ENCODE data around the gene OSBPL2. TPM values are rescaled to one million over a fixed set of nuclear protein-coding genes. Genes with fewer than 3 reads are reported as not detected.

Gene OSBPL2
- total and polyA plus RNA-seq, 2 experiments from 2014 or later, result 16.6 to 31.2 TPM

DNA sequence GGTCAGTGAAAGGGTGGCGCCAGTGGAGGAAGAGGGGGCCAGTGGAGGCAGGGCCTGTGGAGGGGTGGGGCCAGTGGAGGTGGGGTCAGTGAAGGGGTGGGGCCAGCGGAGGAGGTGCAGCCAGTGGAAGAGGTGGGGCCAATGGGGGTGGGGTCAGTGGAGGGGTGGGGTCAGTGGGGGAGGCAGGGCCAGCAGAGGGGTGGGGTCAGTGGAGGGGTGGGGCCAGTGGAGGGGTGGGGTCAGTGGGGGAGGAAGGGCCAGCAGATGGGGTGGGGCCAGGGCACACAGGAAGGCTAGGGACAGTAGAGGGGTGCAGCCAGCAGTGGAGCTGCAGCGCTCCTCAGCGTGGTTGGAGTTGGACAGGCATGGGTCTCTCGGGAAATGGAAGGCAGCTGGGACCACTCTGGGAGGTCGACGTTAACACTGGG is 83.2 kb downstream of the OSBPL2 start:
- ATAC-seq, result peak; percentile 65
- peaks cover 34% of the 10 kb centered on the region for H3K36me3 ChIP-seq (ENCODE audit: insufficient read depth)
- no peaks in the 10 kb centered on the region for H3K27me3 ChIP-seq (ENCODE audit: insufficient read depth)
- H4K20me1 ChIP-seq (replicated peaks; ENCODE audit: insufficient read depth), result no peaks in the 10 kb centered on the region
- H3K4me3 ChIP-seq, result no peak overlapping the region
- no peak overlapping the region for H3K4me2 ChIP-seq
- no peak overlapping the region for H3K27ac Mint-ChIP-seq
- DNase-seq (ENCODE audit: low spot score), result peak; percentile 62
- H3K4me1 ChIP-seq (ENCODE audit: insufficient read depth), result no peaks in the 10 kb centered on the region
- no peak overlapping the region for H3K27ac ChIP-seq (ENCODE audit: low read depth)
- peaks cover 79% of the 10 kb centered on the region for H3K36me3 Mint-ChIP-seq (ENCODE audit: low read depth)
- H2AFZ ChIP-seq, result no peak overlapping the region
- peaks cover 26% of the 10 kb centered on the region for H3K9me3 Mint-ChIP-seq
- no peaks in the 10 kb centered on the region; the same call in 2 of the 3 replicates for H3K4me1 Mint-ChIP-seq
- TF ChIP-seq ZNF331 (CRISPR knock-in tag; IDR thresholded peaks at IDR 0.05; ENCODE audit: low read depth), result no peak
- no peak for TF ChIP-seq JUNB (IDR thresholded peaks at IDR 0.05; ENCODE audit: unreplicated experiment)
- TF ChIP-seq, protein P1, sequence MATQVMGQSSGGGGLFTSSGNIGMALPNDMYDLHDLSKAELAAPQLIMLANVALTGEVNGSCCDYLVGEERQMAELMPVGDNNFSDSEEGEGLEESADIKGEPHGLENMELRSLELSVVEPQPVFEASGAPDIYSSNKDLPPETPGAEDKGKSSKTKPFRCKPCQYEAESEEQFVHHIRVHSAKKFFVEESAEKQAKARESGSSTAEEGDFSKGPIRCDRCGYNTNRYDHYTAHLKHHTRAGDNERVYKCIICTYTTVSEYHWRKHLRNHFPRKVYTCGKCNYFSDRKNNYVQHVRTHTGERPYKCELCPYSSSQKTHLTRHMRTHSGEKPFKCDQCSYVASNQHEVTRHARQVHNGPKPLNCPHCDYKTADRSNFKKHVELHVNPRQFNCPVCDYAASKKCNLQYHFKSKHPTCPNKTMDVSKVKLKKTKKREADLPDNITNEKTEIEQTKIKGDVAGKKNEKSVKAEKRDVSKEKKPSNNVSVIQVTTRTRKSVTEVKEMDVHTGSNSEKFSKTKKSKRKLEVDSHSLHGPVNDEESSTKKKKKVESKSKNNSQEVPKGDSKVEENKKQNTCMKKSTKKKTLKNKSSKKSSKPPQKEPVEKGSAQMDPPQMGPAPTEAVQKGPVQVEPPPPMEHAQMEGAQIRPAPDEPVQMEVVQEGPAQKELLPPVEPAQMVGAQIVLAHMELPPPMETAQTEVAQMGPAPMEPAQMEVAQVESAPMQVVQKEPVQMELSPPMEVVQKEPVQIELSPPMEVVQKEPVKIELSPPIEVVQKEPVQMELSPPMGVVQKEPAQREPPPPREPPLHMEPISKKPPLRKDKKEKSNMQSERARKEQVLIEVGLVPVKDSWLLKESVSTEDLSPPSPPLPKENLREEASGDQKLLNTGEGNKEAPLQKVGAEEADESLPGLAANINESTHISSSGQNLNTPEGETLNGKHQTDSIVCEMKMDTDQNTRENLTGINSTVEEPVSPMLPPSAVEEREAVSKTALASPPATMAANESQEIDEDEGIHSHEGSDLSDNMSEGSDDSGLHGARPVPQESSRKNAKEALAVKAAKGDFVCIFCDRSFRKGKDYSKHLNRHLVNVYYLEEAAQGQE (IDR thresholded peaks at IDR 0.05; ENCODE audit: unreplicated experiment), result no peak
- TF ChIP-seq STAT1 (IDR thresholded peaks at IDR 0.05; ENCODE audit: unreplicated experiment), result no peak
- no peak for TF ChIP-seq ZNF114 (CRISPR knock-in tag; IDR thresholded peaks at IDR 0.05)
- no peak for TF ChIP-seq EZH2 (IDR thresholded peaks at IDR 0.05; ENCODE audit: low read depth, unreplicated experiment)
- H3K4me3 Mint-ChIP-seq, result no peak overlapping the region
- peaks cover 33% of the 10 kb centered on the region for H3K27me3 Mint-ChIP-seq (ENCODE audit: insufficient read depth, low read depth, poor library complexity)
- no peaks in the 10 kb centered on the region for H3K9me2 ChIP-seq (ENCODE audit: insufficient read depth)
- H3F3A ChIP-seq (replicated peaks; ENCODE audit: low read depth), result peaks cover 38% of the 10 kb centered on the region
- H3K79me2 ChIP-seq (replicated peaks; ENCODE audit: insufficient read depth), result no peaks in the 10 kb centered on the region

DNA sequence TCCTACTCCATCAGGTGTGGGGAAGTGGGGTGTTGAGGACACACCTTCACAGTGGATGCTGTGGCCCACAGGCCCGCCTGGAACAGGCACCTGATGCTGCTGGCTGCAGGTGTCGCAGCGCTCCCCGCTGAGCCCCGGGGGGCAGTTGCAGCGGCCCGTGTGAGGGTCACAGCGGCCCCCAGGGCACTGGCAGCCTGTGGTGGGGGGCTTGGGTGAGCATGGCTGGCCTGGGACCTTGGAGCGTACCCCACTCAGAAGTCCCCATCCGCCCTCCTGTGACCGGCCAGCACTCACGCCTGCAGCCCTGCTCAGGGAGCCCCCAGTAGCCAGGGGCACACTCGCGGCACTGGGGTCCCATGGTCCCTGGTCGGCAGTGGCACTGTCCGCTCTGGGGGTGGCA is 83.7 kb downstream of the OSBPL2 start:
- Mint-ChIP-seq H3K36me3 (ENCODE audit: low read depth) (peaks cover 79% of the 10 kb centered on the region), H3K9me3 (peaks cover 26% of the 10 kb centered on the region), H3K27ac (no peak overlapping the region), H3K27me3 (ENCODE audit: insufficient read depth, low read depth, poor library complexity) (peaks cover 33% of the 10 kb centered on the region), H3K4me3 (no peak overlapping the region), H3K4me1 (no peaks in the 10 kb centered on the region; the same call in 2 of the 3 replicates)
- peaks cover 32% of the 10 kb centered on the region for H3K36me3 ChIP-seq (ENCODE audit: insufficient read depth)
- H2AFZ ChIP-seq, result no peak overlapping the region
- no peak for ATAC-seq
- H3K4me3 ChIP-seq, result no peak overlapping the region
- no peak overlapping the region for H3K27ac ChIP-seq (ENCODE audit: low read depth)
- H3K27me3 ChIP-seq (ENCODE audit: insufficient read depth), result no peaks in the 10 kb centered on the region
- H3K4me2 ChIP-seq, result no peak overlapping the region
- peaks cover 34% of the 10 kb centered on the region for H3F3A ChIP-seq (replicated peaks; ENCODE audit: low read depth)
- H3K79me2 ChIP-seq (replicated peaks; ENCODE audit: insufficient read depth), result no peaks in the 10 kb centered on the region
- no peaks in the 10 kb centered on the region for H4K20me1 ChIP-seq (replicated peaks; ENCODE audit: insufficient read depth)
- TF ChIP-seq, protein P2, sequence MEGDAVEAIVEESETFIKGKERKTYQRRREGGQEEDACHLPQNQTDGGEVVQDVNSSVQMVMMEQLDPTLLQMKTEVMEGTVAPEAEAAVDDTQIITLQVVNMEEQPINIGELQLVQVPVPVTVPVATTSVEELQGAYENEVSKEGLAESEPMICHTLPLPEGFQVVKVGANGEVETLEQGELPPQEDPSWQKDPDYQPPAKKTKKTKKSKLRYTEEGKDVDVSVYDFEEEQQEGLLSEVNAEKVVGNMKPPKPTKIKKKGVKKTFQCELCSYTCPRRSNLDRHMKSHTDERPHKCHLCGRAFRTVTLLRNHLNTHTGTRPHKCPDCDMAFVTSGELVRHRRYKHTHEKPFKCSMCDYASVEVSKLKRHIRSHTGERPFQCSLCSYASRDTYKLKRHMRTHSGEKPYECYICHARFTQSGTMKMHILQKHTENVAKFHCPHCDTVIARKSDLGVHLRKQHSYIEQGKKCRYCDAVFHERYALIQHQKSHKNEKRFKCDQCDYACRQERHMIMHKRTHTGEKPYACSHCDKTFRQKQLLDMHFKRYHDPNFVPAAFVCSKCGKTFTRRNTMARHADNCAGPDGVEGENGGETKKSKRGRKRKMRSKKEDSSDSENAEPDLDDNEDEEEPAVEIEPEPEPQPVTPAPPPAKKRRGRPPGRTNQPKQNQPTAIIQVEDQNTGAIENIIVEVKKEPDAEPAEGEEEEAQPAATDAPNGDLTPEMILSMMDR (conservative IDR thresholded peaks at IDR 0.05; ENCODE audit: low read depth in 2 of 2), result no peak
- H3K4me1 ChIP-seq (ENCODE audit: insufficient read depth), result no peaks in the 10 kb centered on the region
- no peaks in the 10 kb centered on the region for H3K9me2 ChIP-seq (ENCODE audit: insufficient read depth)
- DNase-seq (ENCODE audit: low spot score), result no peak

Data from GM23338 (cell line).